ENCODE data around the gene SGSH.
"Not testable (repeated sequence)": the region's sequence is repeated elsewhere in the genome, so short reads cannot be mapped to it uniquely, and the experiment has no call there.

Gene SGSH

DNA sequence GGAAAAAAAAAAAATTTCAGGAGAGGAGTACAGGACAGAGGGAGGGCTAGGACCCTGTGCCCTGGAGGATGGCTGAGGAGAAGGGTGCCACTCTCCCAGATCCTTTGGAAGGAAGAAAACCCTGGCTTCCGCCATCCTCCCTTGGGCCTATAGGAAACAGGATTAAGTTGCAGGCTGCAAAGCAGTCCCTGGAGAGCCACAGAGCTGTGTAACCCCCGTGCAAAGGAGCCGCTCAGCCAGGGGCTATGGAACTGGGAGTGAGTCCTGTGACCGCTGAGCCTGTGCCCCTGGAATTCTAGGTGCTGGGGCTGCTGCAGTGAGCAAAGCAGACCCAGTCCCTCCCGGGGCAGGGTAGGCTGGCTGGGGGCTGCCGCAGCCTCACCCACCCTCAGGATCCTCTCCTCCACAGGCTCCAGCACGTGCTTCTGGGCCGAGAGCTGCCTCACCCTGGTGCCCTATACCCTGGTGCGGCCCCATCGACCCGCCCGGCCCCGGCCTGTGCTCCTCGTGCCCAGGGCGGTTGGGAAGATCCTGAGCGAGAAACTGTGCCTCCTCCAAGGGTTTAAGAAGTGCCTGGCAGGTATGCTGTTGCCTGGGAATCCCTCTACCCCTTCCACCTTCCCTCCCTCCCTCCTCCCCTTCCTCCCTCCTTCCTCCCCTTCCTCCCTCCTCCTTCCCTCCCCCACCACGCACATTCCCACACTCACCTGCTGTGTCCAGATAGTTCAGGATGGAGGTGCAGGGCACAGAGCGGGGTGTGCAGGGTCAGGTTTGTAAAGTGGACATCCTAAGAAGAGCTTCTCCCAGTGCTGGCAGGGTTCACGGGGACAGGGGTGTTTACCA is 15.3 kb downstream of the SGSH start:
- in situ Hi-C loops (cut with MboI; ENCODE audit: low pct_unique_long_range_greater_than_20kb, low sequenced_read_pairs, unreplicated experiment) = no loop called here
- TF ChIP-seq, protein P1, sequence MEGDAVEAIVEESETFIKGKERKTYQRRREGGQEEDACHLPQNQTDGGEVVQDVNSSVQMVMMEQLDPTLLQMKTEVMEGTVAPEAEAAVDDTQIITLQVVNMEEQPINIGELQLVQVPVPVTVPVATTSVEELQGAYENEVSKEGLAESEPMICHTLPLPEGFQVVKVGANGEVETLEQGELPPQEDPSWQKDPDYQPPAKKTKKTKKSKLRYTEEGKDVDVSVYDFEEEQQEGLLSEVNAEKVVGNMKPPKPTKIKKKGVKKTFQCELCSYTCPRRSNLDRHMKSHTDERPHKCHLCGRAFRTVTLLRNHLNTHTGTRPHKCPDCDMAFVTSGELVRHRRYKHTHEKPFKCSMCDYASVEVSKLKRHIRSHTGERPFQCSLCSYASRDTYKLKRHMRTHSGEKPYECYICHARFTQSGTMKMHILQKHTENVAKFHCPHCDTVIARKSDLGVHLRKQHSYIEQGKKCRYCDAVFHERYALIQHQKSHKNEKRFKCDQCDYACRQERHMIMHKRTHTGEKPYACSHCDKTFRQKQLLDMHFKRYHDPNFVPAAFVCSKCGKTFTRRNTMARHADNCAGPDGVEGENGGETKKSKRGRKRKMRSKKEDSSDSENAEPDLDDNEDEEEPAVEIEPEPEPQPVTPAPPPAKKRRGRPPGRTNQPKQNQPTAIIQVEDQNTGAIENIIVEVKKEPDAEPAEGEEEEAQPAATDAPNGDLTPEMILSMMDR (IDR thresholded peaks at IDR 0.05; ENCODE audit: extremely low read depth, insufficient read depth, missing control alignments) = no peak
- DNase-seq (ENCODE audit: low spot score) = no peak

DNA sequence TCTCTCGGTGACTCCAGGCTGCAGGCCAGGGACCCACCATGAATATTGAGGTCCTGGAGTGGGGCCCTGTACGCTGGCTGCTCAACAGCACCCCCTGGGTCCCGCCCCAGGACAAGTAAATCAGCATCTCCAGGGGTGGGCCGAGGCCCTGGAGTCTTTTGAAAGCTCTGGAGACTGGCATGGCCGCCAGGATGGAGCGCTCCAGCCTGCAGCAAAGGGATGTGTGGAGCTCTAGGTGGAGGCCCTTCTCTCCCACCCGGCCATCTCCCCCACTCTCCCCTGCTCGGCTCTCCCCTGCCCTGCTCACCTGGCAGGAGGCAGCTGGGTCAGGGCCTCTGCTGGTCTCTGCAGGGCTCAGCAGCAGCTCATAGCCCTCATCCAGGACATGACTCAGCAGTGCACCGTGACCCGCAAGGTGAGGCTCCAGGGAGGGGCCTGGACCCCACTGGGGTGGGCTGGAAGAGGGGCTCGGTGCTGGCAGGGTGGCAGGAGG is 16.6 kb downstream of the SGSH start:
- in situ Hi-C loops (cut with MboI; ENCODE audit: low pct_unique_long_range_greater_than_20kb, low sequenced_read_pairs, unreplicated experiment) = no loop called here
- TF ChIP-seq, protein P1 (IDR thresholded peaks at IDR 0.05; ENCODE audit: extremely low read depth, insufficient read depth, missing control alignments) = no peak
- no peak for DNase-seq (ENCODE audit: low spot score)

DNA sequence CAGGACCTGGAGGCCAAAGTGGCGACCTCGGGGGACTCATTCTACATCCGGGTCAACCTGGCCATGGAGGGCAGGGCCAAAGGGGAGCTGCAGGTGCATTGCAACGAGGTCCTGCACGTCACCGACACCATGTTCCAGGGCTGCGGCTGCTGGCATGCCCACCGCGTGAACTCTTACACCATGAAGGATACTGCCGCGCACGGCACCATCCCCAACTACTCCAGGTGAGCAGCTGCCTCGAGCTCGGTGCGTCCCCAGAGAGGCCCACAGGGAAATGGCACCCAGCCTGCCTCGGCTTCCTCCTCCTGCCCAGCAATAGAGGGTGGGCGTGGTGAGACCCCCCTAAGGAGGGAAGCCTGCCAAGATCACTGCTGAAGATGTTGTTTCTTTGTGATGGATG is 17.9 kb downstream of the SGSH start:
- no peak for DNase-seq (ENCODE audit: low spot score)
- in situ Hi-C loops (cut with MboI; ENCODE audit: low pct_unique_long_range_greater_than_20kb, low sequenced_read_pairs, unreplicated experiment) = no loop called here
- TF ChIP-seq, protein P1 (IDR thresholded peaks at IDR 0.05; ENCODE audit: extremely low read depth, insufficient read depth, missing control alignments) = no peak

DNA sequence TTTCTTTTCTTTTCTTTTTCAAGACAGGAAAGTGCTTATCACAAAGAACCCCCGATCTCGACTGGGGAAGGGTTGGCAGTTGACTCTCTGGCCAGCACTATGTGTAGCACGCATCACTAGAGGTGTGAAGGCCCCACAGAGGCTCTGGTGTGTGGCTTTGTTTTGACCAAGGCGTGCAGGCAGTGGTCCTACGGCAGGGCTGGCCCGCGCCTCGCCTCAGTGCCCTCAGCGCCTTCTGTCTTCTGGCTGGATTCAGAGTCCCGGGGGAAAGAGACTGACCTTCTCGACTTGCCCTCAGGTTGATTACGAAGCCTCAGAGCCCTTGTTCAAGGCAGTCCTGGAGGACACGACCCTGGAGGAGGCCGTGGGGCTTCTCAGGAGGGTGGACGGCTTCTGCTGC is 18.7 kb downstream of the SGSH start:
- TF ChIP-seq, protein P1 (IDR thresholded peaks at IDR 0.05; ENCODE audit: extremely low read depth, insufficient read depth, missing control alignments) = no peak
- no peak for DNase-seq (ENCODE audit: low spot score)
- in situ Hi-C loops (cut with MboI; ENCODE audit: low pct_unique_long_range_greater_than_20kb, low sequenced_read_pairs, unreplicated experiment) = no loop called here

DNA sequence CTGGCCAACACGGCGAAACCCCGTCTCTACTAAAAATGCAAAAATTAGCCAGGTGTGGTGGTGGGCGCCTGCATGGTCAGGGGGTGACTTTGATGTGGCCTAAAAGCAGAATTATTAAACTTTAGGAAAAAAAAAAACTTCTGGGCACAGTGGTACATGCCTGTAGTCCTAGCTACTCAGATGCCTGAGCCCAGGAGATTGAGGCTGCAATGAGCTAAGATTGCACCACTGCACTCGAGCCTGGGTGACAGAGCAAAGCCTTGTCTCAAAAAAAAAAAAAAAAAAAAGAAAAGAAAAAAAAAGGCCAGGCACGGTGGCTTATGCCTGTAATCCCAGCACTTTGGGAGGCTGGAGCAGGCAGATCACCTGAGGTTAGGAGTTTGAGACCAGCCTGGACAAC is 20.8 kb downstream of the SGSH start:
- DNase-seq (ENCODE audit: low spot score); in situ Hi-C loops (cut with MboI; ENCODE audit: low pct_unique_long_range_greater_than_20kb, low sequenced_read_pairs, unreplicated experiment): not testable (repeated sequence)

DNA sequence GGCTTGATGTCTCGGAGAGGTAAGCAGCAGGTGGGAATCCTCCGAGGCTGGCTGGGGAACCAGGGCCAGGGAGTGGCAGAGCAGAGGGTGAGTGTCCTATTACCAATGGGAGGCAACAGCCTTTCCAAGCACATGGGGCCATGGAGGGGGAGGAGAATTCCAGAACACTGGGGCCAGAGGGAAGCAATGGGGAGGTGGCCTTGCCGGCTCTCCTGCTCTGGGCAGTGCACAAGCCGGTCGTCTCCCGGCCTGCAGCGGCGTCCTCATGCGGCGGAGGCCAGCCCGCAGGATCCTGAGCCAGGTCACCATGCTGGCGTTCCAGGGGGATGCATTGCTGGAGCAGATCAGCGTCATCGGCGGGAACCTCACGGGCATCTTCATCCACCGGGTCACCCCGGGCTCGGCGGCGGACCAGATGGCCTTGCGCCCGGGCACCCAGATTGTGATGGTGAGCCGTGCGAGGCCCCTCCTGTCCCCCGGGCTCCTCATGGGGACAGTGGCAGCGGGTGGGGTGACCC is 21.9 kb downstream of the SGSH start:
- TF ChIP-seq, protein P1 (IDR thresholded peaks at IDR 0.05; ENCODE audit: extremely low read depth, insufficient read depth, missing control alignments) = no peak
- no peak for DNase-seq (ENCODE audit: low spot score)
- in situ Hi-C loops (cut with MboI; ENCODE audit: low pct_unique_long_range_greater_than_20kb, low sequenced_read_pairs, unreplicated experiment) = no loop called here

DNA sequence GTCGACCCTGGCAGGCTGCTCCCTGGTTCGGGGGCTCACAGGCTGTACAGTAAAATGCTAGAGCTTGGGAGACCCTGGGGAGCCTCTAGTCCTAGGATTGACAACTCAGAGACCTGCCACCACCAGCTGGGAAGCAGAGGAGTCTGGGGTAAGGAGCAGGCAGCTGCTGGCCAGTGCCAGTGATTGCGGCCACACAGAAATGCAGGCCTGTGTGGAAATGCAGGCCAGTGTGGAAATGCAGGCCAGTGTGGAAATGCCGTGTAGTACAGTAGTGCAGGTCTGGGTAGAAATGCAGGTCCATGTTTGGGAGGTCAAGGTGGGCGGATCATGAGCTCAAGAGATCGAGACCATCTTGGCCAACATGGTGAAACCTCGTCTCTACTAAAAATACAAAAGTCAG is 23.5 kb downstream of the SGSH start:
- no peak for DNase-seq (ENCODE audit: low spot score)
- in situ Hi-C loops (cut with MboI; ENCODE audit: low pct_unique_long_range_greater_than_20kb, low sequenced_read_pairs, unreplicated experiment) = no loop called here
- TF ChIP-seq, protein P1 (IDR thresholded peaks at IDR 0.05; ENCODE audit: extremely low read depth, insufficient read depth, missing control alignments) = no peak
